CD14-positive monocyte (primary cell): ENCODE measurements around the gene FGGY. TPM values are rescaled to one million over a fixed set of nuclear protein-coding genes. Genes with fewer than 3 reads are reported as not detected.

Experiments used
- DNase-seq, 3 donors: peaks; one replicate each; pipeline ENCODE4 v3.0.0-alpha.2; 2011 to 2022
- H2AFZ ChIP-seq: 2 replicates; pipeline ENCODE4 v1.6.0; 2012; ENCODE audit warnings: mild to moderate bottlenecking, low read depth, low read length, inconsistent platforms; ENCODE audit not compliant: insufficient read depth, poor library complexity, severe bottlenecking
- H3K27ac ChIP-seq, 2 donors: 1 replicate in 1 of 2; 2 replicates in 1 of 2; pipeline ENCODE4 v1.5.1; 2012 to 2013; ENCODE audit warnings: low read length in 2 of 2, control low read depth in 1 of 2, inconsistent platforms in 1 of 2, low read depth in 1 of 2, mild to moderate bottlenecking in 1 of 2
- H3K27me3 ChIP-seq, 2 donors: one replicate each; pipeline versions ENCODE4 v1.6.0 to v1.6.1; 2011 to 2013; ENCODE audit warnings: low read length in 2 of 2; ENCODE audit not compliant: control insufficient read depth in 2 of 2, insufficient read depth in 2 of 2
- H3K36me3 ChIP-seq, 2 donors: replicated peaks in 1 of 2; 1 replicate in 1 of 2; 2 replicates in 1 of 2; pipeline versions ENCODE4 v1.5.1 to v1.6.1; 2012 to 2013; ENCODE audit warnings: low read length in 2 of 2, control low read depth in 1 of 2, inconsistent platforms in 1 of 2, mild to moderate bottlenecking in 1 of 2; ENCODE audit not compliant: insufficient read depth in 2 of 2, control insufficient read depth in 1 of 2
- H3K4me1 ChIP-seq, 2 donors: 1 replicate in 1 of 2; 2 replicates in 1 of 2; pipeline versions ENCODE4 v1.5.1 to v1.6.1; 2012 to 2013; ENCODE audit warnings: low read length in 2 of 2, control low read depth in 1 of 2, inconsistent platforms in 1 of 2, mild to moderate bottlenecking in 1 of 2, moderate library complexity in 1 of 2; ENCODE audit not compliant: insufficient read depth in 2 of 2, control insufficient read depth in 1 of 2
- H3K4me2 ChIP-seq: replicated peaks from 2 replicates; pipeline ENCODE3; 2012; ENCODE audit warnings: low read length, moderate library complexity, mild to moderate bottlenecking; ENCODE audit not compliant: poor library complexity, severe bottlenecking; ENCODE audit errors: extremely low read depth
- H3K4me3 ChIP-seq, 3 experiments: fragments of 200-600 bp in 1 of 3; sonication (generic) in 1 of 3; replicated peaks in 1 of 3; 1 replicate in 2 of 3; 2 replicates in 1 of 3; pipeline ENCODE4 v1.5.1; 2011 to 2013; ENCODE audit warnings: low read length in 3 of 3, mild to moderate bottlenecking in 3 of 3, control low read depth in 2 of 3, low read depth in 2 of 3, inconsistent platforms in 1 of 3, moderate library complexity in 1 of 3
- H3K79me2 ChIP-seq: 2 replicates; pipeline ENCODE4 v1.6.0; 2012; ENCODE audit warnings: mild to moderate bottlenecking, control low read depth, inconsistent platforms, low read length, moderate library complexity; ENCODE audit not compliant: insufficient read depth
- H3K9ac ChIP-seq: 2 replicates; pipeline ENCODE4 v1.6.0; 2017; ENCODE audit warnings: low read length, mild to moderate bottlenecking; ENCODE audit not compliant: insufficient read depth, poor library complexity, severe bottlenecking
- H3K9me3 ChIP-seq, 2 donors: replicated peaks in 1 of 2; 1 replicate in 1 of 2; 2 replicates in 1 of 2; pipeline versions ENCODE4 v1.5.1 to v1.6.1; 2012 to 2013; ENCODE audit warnings: low read length in 2 of 2, control low read depth in 1 of 2; ENCODE audit not compliant: control insufficient read depth in 1 of 2, insufficient read depth in 1 of 2
- H4K20me1 ChIP-seq: 2 replicates; pipeline ENCODE4 v1.6.0; 2012; ENCODE audit warnings: mild to moderate bottlenecking, low read length, control low read depth, moderate library complexity; ENCODE audit not compliant: insufficient read depth
- H3K27ac Mint-ChIP-seq, 7 donors: one replicate each; pipeline ENCODE4 v1.8.0; 2020; ENCODE audit warnings: mild to moderate bottlenecking in 7 of 7, mixed read lengths in 7 of 7, moderate library complexity in 6 of 7, inconsistent platforms in 2 of 7
- H3K27me3 Mint-ChIP-seq, 3 donors: one replicate each; pipeline ENCODE4 v1.8.0; 2021 to 2022; ENCODE audit warnings: low read depth in 3 of 3, mild to moderate bottlenecking in 3 of 3, mixed read lengths in 3 of 3, moderate library complexity in 3 of 3, inconsistent platforms in 1 of 3
- H3K36me3 Mint-ChIP-seq, 2 donors: one replicate each; pipeline ENCODE4 v1.8.0; 2020; ENCODE audit warnings: mixed read lengths in 2 of 2, inconsistent platforms in 1 of 2, mild to moderate bottlenecking in 1 of 2
- H3K4me1 Mint-ChIP-seq: one replicate; pipeline ENCODE4 v1.8.0; 2020; ENCODE audit warnings: mild to moderate bottlenecking, mixed read lengths
- H3K4me3 Mint-ChIP-seq, 2 donors: one replicate each; pipeline ENCODE4 v1.8.0; 2020; ENCODE audit warnings: mild to moderate bottlenecking in 2 of 2, mixed read lengths in 2 of 2, moderate library complexity in 1 of 2
- H3K9me3 Mint-ChIP-seq, 7 donors: one replicate each; pipeline ENCODE4 v1.8.0; 2020 to 2022; ENCODE audit warnings: mixed read lengths in 7 of 7, mild to moderate bottlenecking in 6 of 7, moderate library complexity in 6 of 7, inconsistent platforms in 2 of 7
- WGBS: methylation state at CpG from one replicate; pipeline ENCODE4 v1.1.5; 2013; ENCODE audit warnings: missing lambda C conversion rate; ENCODE audit not compliant: insufficient coverage; 5-methylcytosine and 5-hydroxymethylcytosine counted together
- intact Hi-C, 2 donors: fragments of 100-400 bp; cut with micrococcal nuclease; formaldehyde crosslinking; loops; one replicate each; pipeline versions ENCODE4 v1.15.0 to v1.15.1; 2023
- polyA plus RNA-seq, 3 donors: library from polyadenylated mRNA; depleted of rRNA in 1 of 3; unstranded in 2 of 3; stranded (reverse) in 1 of 3; fragments of 300-500 nt in 2 of 3; fragments of >200 nt in 1 of 3; fragmentation: Illumina TruSeq in 2 of 3; gene quantifications; 1 replicate in 2 of 3; 2 replicates in 1 of 3; pipeline ENCODE4 v1.2.3, GENCODE V29; 2012 to 2021
- TF ChIP-seq, protein P1 (sequence below): fragments of 200-600 bp; IDR thresholded peaks from one replicate; pipeline ENCODE4 v1.8.0; 2022; ENCODE audit warnings: antibody characterized with exemption, mild to moderate bottlenecking

Gene FGGY
- polyA plus RNA-seq, 3 donors: 2.3 to 4.3 (median 2.9) TPM

DNA sequence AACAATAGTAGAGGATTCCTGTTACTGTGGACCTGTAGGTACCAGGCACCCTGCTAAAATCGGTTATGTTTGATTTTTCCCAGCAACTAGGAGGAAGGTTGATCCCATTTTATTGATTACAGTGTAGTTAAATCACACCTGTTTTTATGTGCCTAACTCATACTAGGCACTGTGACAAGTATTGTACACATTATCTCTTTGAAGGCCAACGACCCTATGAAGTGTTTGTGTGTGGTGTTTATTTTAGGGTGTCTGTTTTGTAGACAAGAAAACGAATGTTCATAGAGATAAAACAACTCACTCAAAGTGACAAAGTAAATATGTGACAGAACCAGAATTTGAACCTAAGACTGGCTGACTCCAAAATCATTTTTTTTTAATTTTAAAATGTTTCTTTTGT is 49.5 kb downstream of the FGGY start:
- Histone ChIP-seq H3K79me2 (no peaks in the 10 kb centered on the region), H3K4me2 (no peak overlapping the region), H3K9ac (no peak overlapping the region), H3K36me3 (no peaks in the 10 kb centered on the region), H3K27me3 (no peaks in the 10 kb centered on the region), H3K9me3 (no peaks in the 10 kb centered on the region), H3K4me3 (no peak overlapping the region), H3K27ac (no peak overlapping the region), H4K20me1 (no peaks in the 10 kb centered on the region), H3K4me1 (no peaks in the 10 kb centered on the region), H2AFZ (no peak overlapping the region)
- intact Hi-C loops: no loop called here
- Mint-ChIP-seq H3K9me3 (peaks cover 0 to 3% (median 0%) of the 10 kb centered on the region in 7 donors), H3K4me3 (no peak overlapping the region), H3K36me3 (no peaks in the 10 kb centered on the region), H3K4me1 (peaks cover 3% of the 10 kb centered on the region), H3K27me3 (peaks cover 0 to 2% (median 0%) of the 10 kb centered on the region in 3 donors), H3K27ac (no peak overlapping the region)
- TF ChIP-seq, protein P1, sequence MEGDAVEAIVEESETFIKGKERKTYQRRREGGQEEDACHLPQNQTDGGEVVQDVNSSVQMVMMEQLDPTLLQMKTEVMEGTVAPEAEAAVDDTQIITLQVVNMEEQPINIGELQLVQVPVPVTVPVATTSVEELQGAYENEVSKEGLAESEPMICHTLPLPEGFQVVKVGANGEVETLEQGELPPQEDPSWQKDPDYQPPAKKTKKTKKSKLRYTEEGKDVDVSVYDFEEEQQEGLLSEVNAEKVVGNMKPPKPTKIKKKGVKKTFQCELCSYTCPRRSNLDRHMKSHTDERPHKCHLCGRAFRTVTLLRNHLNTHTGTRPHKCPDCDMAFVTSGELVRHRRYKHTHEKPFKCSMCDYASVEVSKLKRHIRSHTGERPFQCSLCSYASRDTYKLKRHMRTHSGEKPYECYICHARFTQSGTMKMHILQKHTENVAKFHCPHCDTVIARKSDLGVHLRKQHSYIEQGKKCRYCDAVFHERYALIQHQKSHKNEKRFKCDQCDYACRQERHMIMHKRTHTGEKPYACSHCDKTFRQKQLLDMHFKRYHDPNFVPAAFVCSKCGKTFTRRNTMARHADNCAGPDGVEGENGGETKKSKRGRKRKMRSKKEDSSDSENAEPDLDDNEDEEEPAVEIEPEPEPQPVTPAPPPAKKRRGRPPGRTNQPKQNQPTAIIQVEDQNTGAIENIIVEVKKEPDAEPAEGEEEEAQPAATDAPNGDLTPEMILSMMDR: no peak
- WGBS: no CpG with 5 or more reads among the region's 3 CpGs
- no peak for DNase-seq

DNA sequence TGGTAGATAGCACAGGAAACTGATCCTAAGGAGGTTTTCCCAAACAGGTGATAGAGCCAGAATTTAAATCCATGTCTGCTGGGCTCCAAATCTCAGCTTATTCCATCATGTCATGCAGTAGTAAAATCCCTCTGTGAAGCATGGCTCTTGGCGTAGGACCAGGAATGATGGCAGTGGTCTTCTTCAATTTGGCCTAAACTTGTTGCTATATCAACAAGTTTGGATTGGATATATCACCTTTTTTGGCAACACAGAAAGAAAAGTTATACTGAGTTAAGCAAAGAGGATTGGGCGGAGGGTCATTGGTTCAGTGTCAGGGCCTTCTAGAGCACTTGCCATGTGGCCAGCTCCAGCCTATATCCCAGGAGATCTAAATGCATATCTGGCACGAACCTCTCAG is 52.2 kb downstream of the FGGY start:
- Histone ChIP-seq H2AFZ (no peak overlapping the region), H3K36me3 (no peaks in the 10 kb centered on the region), H3K4me3 (no peak overlapping the region), H3K4me2 (no peak overlapping the region), H3K27ac (no peak overlapping the region), H3K9ac (no peak overlapping the region), H3K79me2 (no peaks in the 10 kb centered on the region), H3K4me1 (no peaks in the 10 kb centered on the region), H3K27me3 (no peaks in the 10 kb centered on the region), H3K9me3 (no peaks in the 10 kb centered on the region), H4K20me1 (no peaks in the 10 kb centered on the region)
- no peak overlapping the region for H3K4me3 Mint-ChIP-seq
- TF ChIP-seq, protein P1: no peak
- H3K36me3 Mint-ChIP-seq: peaks cover 0 to 1% of the 10 kb centered on the region in 2 donors
- intact Hi-C loops: no loop called here
- WGBS: 90% methylated on average over 2 of the region's 3 CpGs
- H3K4me1 Mint-ChIP-seq: peaks cover 9% of the 10 kb centered on the region
- peaks cover 0 to 3% (median 0%) of the 10 kb centered on the region in 7 donors for H3K9me3 Mint-ChIP-seq
- no peak overlapping the region for H3K27ac Mint-ChIP-seq
- H3K27me3 Mint-ChIP-seq: no peaks in the 10 kb centered on the region
- DNase-seq: no peak
